Stimulated activated CD8-positive, alpha-beta memory T cell treated with anti-CD3 and anti-CD28 coated beads, Interleukin-15, amount 100 ng/mL, for 1 hour (primary cell): ENCODE data around the gene MMEL1.
A peak's percentile ranks its signal among the peaks of the same experiment; 100 is the strongest.

Source experiments
- DNase-seq: peaks from one replicate; pipeline ENCODE4 v3.0.0-alpha.2; 2020; ENCODE audit warnings: low read depth

Gene MMEL1

GRCh38 chr1:2642560-2643413 is 10.0 kb upstream of the MMEL1 start:
- DNase-seq: peak; percentile 86

GRCh38 chr1:2642131-2642559 is 9.3 kb upstream of the MMEL1 start:
- DNase-seq: no peak

GRCh38 chr1:2641381-2642130 is 8.7 kb upstream of the MMEL1 start:
- no peak for DNase-seq

- no peak for DNase-seq
Measured at GRCh38 chr1:2640626-2641025, 7.8 kb upstream of the MMEL1 start.

GRCh38 chr1:2639607-2640521 is 7.0 kb upstream of the MMEL1 start:
- no peak for DNase-seq

- DNase-seq: no peak
Measured at GRCh38 chr1:2639203-2639602, 6.4 kb upstream of the MMEL1 start.

- DNase-seq: no peak
Measured at GRCh38 chr1:2638466-2639115, 5.8 kb upstream of the MMEL1 start.

GRCh38 chr1:2637442-2638145 is 4.8 kb upstream of the MMEL1 start:
- no peak for DNase-seq

GRCh38 chr1:2636733-2637132 is 3.9 kb upstream of the MMEL1 start:
- DNase-seq: no peak

GRCh38 chr1:2635361-2636010 is 2.7 kb upstream of the MMEL1 start:
- DNase-seq: no peak

GRCh38 chr1:2633936-2634491 is 1.2 kb upstream of the MMEL1 start:
- DNase-seq: no peak

- DNase-seq: no peak
Measured at GRCh38 chr1:2633366-2633935, 635 bp upstream of the MMEL1 start.

GRCh38 chr1:2632051-2632430 is 775 bp downstream of the MMEL1 start:
- no peak for DNase-seq

GRCh38 chr1:2631136-2632050 is 1.4 kb downstream of the MMEL1 start:
- no peak for DNase-seq

- no peak for DNase-seq
Measured at GRCh38 chr1:2630498-2631135, 2.2 kb downstream of the MMEL1 start.

- DNase-seq: no peak
Measured at GRCh38 chr1:2629627-2630497, 3.0 kb downstream of the MMEL1 start.

- no peak for DNase-seq
Measured at GRCh38 chr1:2628933-2629626, 3.7 kb downstream of the MMEL1 start.
